ENCODE data around the gene STX1B. TPM values are rescaled to one million over a fixed set of nuclear protein-coding genes. Genes with fewer than 3 reads are reported as not detected.
A peak's percentile ranks its signal among the peaks of the same experiment; 100 is the strongest.

Gene STX1B
- total RNA-seq, 1 experiment from 2014 or later = 3.9 TPM

- Histone ChIP-seq H3K4me1 (replicated peaks; ENCODE audit: insufficient read depth) (peaks cover 15% of the 10 kb centered on the region), H3K9me2 (ENCODE audit: insufficient read depth) (no peaks in the 10 kb centered on the region), H3K79me2 (ENCODE audit: low read depth) (no peaks in the 10 kb centered on the region), H3K27me3 (ENCODE audit: insufficient read depth, low read depth) (no peaks in the 10 kb centered on the region), H4K20me1 (ENCODE audit: insufficient read depth) (peaks cover 4% of the 10 kb centered on the region; the same call in 1 of the 2 replicates), H3K4me3 (peak overlapping the region; percentile 90; the same call in 1 of the 2 replicates), H3K27ac (no peak overlapping the region), H3K4me2 (peak overlapping the region; percentile 91), H3K9me3 (ENCODE audit: insufficient read depth, low read depth) (no peaks in the 10 kb centered on the region), H3K36me3 (ENCODE audit: low read depth) (no peaks in the 10 kb centered on the region), H3F3A (ENCODE audit: insufficient read depth, low read depth) (peaks cover 42% of the 10 kb centered on the region; the same call in 1 of the 2 replicates), H2AFZ (no peak overlapping the region)
- CTCF ChIA-PET = no interaction called here
- POLR2A ChIA-PET (ENCODE audit: unreplicated experiment) = interaction anchor here (0.6 kb wide), 1 partner anchor 111 kb away, joined by 5 read pairs; no protein-coding TSS in a partner anchor
- intact Hi-C loops (cut with micrococcal nuclease; ENCODE audit: unreplicated experiment) = loop anchor here (1.0 to 10.0 kb wide), 3 partner anchors 27 to 914 kb away; partner anchors contain the start of genes ARMC5 and FBXL19
- no TSS peak for BruUV-seq (replicated peaks)
- TF ChIP-seq EZH2 (IDR thresholded peaks at IDR 0.05; ENCODE audit: low read depth) (no peak), CTCF (conservative IDR thresholded peaks at IDR 0.05) (no peak)
- no peak for DNase-seq
These were observed 59.8 kb downstream of the STX1B start for GRCh38 chr16:30950516-30951065.

GRCh38 chr16:30949650-30950515 is 60.6 kb downstream of the STX1B start:
- peaks cover 49% of the 10 kb centered on the region; the same call in 1 of the 2 replicates for H3F3A ChIP-seq (ENCODE audit: insufficient read depth, low read depth)
- intact Hi-C loops (cut with micrococcal nuclease; ENCODE audit: unreplicated experiment) = loop anchor here (1.0 to 10.0 kb wide), 3 partner anchors 27 to 915 kb away; partner anchors contain the start of genes ARMC5 and FBXL19
- H2AFZ ChIP-seq = no peak overlapping the region
- TF ChIP-seq EZH2 (IDR thresholded peaks at IDR 0.05; ENCODE audit: low read depth) (no peak), CTCF (conservative IDR thresholded peaks at IDR 0.05) (peak; percentile 35; the same call in 1 of the 2 replicates)
- no peaks in the 10 kb centered on the region for H3K27me3 ChIP-seq (ENCODE audit: insufficient read depth, low read depth)
- H4K20me1 ChIP-seq (ENCODE audit: insufficient read depth) = peaks cover 4% of the 10 kb centered on the region; the same call in 1 of the 2 replicates
- H3K36me3 ChIP-seq (ENCODE audit: low read depth) = 0 out of 2 replicates have a peak, but pooled peaks cover 2% of the 10 kb centered on the region
- ChIA-PET CTCF (interaction anchor here (0.6 kb wide), 2 partner anchors 26 to 493 kb away, joined by 3 read pairs; partner anchors contain the start of gene FBXL19), POLR2A (ENCODE audit: unreplicated experiment) (interaction anchor here (0.5 to 0.6 kb wide), 4 partner anchors 56 to 210 kb away, joined by 5 to 23 read pairs (median 10); a partner anchor contains a TSS)
- BruUV-seq (replicated peaks) = TSS peak; percentile 100
- peaks cover 15% of the 10 kb centered on the region for H3K4me1 ChIP-seq (replicated peaks; ENCODE audit: insufficient read depth)
- peak overlapping the region; percentile 91 for H3K4me2 ChIP-seq
- no peaks in the 10 kb centered on the region for H3K9me3 ChIP-seq (ENCODE audit: insufficient read depth, low read depth)
- DNase-seq = peak; percentile 91 to 99
- H3K27ac ChIP-seq = no peak overlapping the region
- H3K4me3 ChIP-seq = peak overlapping the region; percentile 90
- no peaks in the 10 kb centered on the region for H3K9me2 ChIP-seq (ENCODE audit: insufficient read depth)
- no peaks in the 10 kb centered on the region for H3K79me2 ChIP-seq (ENCODE audit: low read depth)
